Activated CD4-positive, alpha-beta memory T cell treated with anti-CD3 and anti-CD28 coated beads for 36 hours (primary cell): Measurements from ENCODE around the gene AURKAIP1. TPM values are rescaled to one million over a fixed set of nuclear protein-coding genes. Genes with fewer than 3 reads are reported as not detected.

ENCODE experiments used
- CTCF ChIA-PET: fragments of 350-600 bp; sonication (Branson Sonifier 250); formaldehyde crosslinking; loops from one replicate; lab custom pipeline; 2021; ENCODE audit warnings: antibody characterized with exemption, inconsistent platforms; lab: Charles Lee
- POLR2A ChIA-PET: fragments of 350-600 bp; sonication (Branson Sonifier 250); formaldehyde crosslinking; loops from one replicate; lab custom pipeline; 2021; ENCODE audit warnings: antibody characterized with exemption; lab: Charles Lee
- DNase-seq: peaks from one replicate; pipeline ENCODE4 v3.0.0-alpha.2; 2020
- H3K27ac Mint-ChIP-seq: one replicate; pipeline ENCODE4 v1.8.0; 2021; ENCODE audit warnings: mixed read lengths
- H3K27me3 Mint-ChIP-seq: one replicate; pipeline ENCODE4 v1.8.0; 2021; ENCODE audit warnings: mixed read lengths
- H3K36me3 Mint-ChIP-seq: one replicate; pipeline ENCODE4 v1.8.0; 2021; ENCODE audit warnings: mixed read lengths
- H3K4me1 Mint-ChIP-seq: one replicate; pipeline ENCODE4 v1.8.0; 2021; ENCODE audit warnings: low read depth, mixed read lengths
- H3K4me3 Mint-ChIP-seq: one replicate; pipeline ENCODE4 v1.8.0; 2021; ENCODE audit warnings: mild to moderate bottlenecking, mixed read lengths
- H3K9me3 Mint-ChIP-seq: one replicate; pipeline ENCODE4 v1.8.0; 2021; ENCODE audit warnings: mixed read lengths
- intact Hi-C: fragments of 100-400 bp; cut with micrococcal nuclease; formaldehyde crosslinking; loops from one replicate; pipeline ENCODE4 v1.15.1; 2023
- total RNA-seq, 2 experiments: library from RNA; stranded (reverse); gene quantifications; one replicate each; pipeline ENCODE4 v1.2.3, GENCODE V29; 2021

The AURKAIP1 gene
- total RNA-seq, 2 experiments from 2014 or later: 124 to 131 TPM

- Mint-ChIP-seq H3K9me3 (no peaks in the 10 kb centered on the region), H3K36me3 (no peaks in the 10 kb centered on the region), H3K4me3 (no peak overlapping the region), H3K4me1 (no peaks in the 10 kb centered on the region), H3K27me3 (no peaks in the 10 kb centered on the region), H3K27ac (no peak overlapping the region)
- intact Hi-C loops: no loop called here
- no peak for DNase-seq
- POLR2A ChIA-PET: interaction anchor here (1.9 kb wide), 1 partner anchor 13 kb away, joined by 4 read pairs; no protein-coding TSS in a partner anchor
- CTCF ChIA-PET: no interaction called here
Measured at GRCh38 chr1:1332031-1332755, 42.8 kb downstream of the AURKAIP1 start.

- intact Hi-C loops: no loop called here
- Mint-ChIP-seq H3K27me3 (no peaks in the 10 kb centered on the region), H3K4me3 (no peak within 1 kb of the TSS), H3K27ac (no peak within 1 kb of the TSS), H3K9me3 (no peaks in the 10 kb centered on the region), H3K4me1 (peaks cover under 1% of the 10 kb centered on the region), H3K36me3 (no peaks in the 10 kb centered on the region)
- CTCF ChIA-PET: no interaction called here
- POLR2A ChIA-PET: interaction anchor here (0.9 to 1.9 kb wide), 2 partner anchors 12 to 20 kb away, joined by 3 to 4 read pairs; no protein-coding TSS in a partner anchor
- DNase-seq: no peak
Measured at GRCh38 chr1:1331068-1331965, 43.7 kb downstream of the AURKAIP1 start, which contains the start of gene TAS1R3. TSS of gene TAS1R3 (plus strand) at chr1:1331280. CDS start at chr1:1331346, 66 bp downstream.

GRCh38 chr1:1330366-1331067 is 44.5 kb downstream of the AURKAIP1 start:
- Mint-ChIP-seq H3K9me3 (no peaks in the 10 kb centered on the region), H3K36me3 (no peaks in the 10 kb centered on the region), H3K4me1 (peaks cover 8% of the 10 kb centered on the region), H3K27ac (no peak overlapping the region), H3K4me3 (no peak overlapping the region), H3K27me3 (no peaks in the 10 kb centered on the region)
- intact Hi-C loops: no loop called here
- ChIA-PET POLR2A (interaction anchor here (0.9 kb wide), 1 partner anchor 19 kb away, joined by 3 read pairs; no protein-coding TSS in a partner anchor), CTCF (no interaction called here)
- no peak for DNase-seq

GRCh38 chr1:1329304-1330210 is 45.5 kb downstream of the AURKAIP1 start:
- Mint-ChIP-seq H3K27ac (no peak overlapping the region), H3K9me3 (no peaks in the 10 kb centered on the region), H3K4me1 (peaks cover 8% of the 10 kb centered on the region), H3K36me3 (no peaks in the 10 kb centered on the region), H3K27me3 (no peaks in the 10 kb centered on the region), H3K4me3 (no peak overlapping the region)
- ChIA-PET POLR2A (no interaction called here), CTCF (no interaction called here)
- DNase-seq: no peak
- intact Hi-C loops: no loop called here

- Mint-ChIP-seq H3K27ac (no peak overlapping the region), H3K9me3 (no peaks in the 10 kb centered on the region), H3K27me3 (no peaks in the 10 kb centered on the region), H3K36me3 (peaks cover 1% of the 10 kb centered on the region), H3K4me1 (peaks cover 14% of the 10 kb centered on the region), H3K4me3 (no peak overlapping the region)
- no peak for DNase-seq
- intact Hi-C loops: no loop called here
- ChIA-PET POLR2A (no interaction called here), CTCF (no interaction called here)
Measured at GRCh38 chr1:1328254-1328653, 46.8 kb downstream of the AURKAIP1 start.

- peaks cover 1% of the 10 kb centered on the region for H3K36me3 Mint-ChIP-seq
Measured at GRCh38 chr1:1327291-1327690, 47.7 kb downstream of the AURKAIP1 start.

GRCh38 chr1:1326075-1326605 is 48.9 kb downstream of the AURKAIP1 start:
- POLR2A ChIA-PET: no interaction called here
- CTCF ChIA-PET: interaction anchor here (1.5 kb wide), 1 partner anchor 46 kb away, joined by 5 read pairs; no protein-coding TSS in a partner anchor

More at GRCh38 chr1:1327291-1327690, 47.7 kb downstream of the AURKAIP1 start:
- ChIA-PET CTCF (no interaction called here), POLR2A (no interaction called here)
- Mint-ChIP-seq H3K9me3 (no peaks in the 10 kb centered on the region), H3K27ac (no peak overlapping the region), H3K4me3 (no peak overlapping the region), H3K4me1 (peaks cover 20% of the 10 kb centered on the region), H3K27me3 (no peaks in the 10 kb centered on the region)
- DNase-seq: no peak
- intact Hi-C loops: no loop called here

GRCh38 chr1:1325288-1326074 is 49.5 kb downstream of the AURKAIP1 start:
- Mint-ChIP-seq H3K36me3 (peaks cover 1% of the 10 kb centered on the region), H3K27me3 (no peaks in the 10 kb centered on the region), H3K4me3 (peak overlapping the region; percentile 65), H3K4me1 (peaks cover 28% of the 10 kb centered on the region), H3K9me3 (no peaks in the 10 kb centered on the region), H3K27ac (peak overlapping the region; percentile 62)
- POLR2A ChIA-PET: interaction anchor here (0.7 kb wide), 1 partner anchor 50 kb away, joined by 3 read pairs; the partner anchor contains the start of gene AURKAIP1
- CTCF ChIA-PET: interaction anchor here (1.1 to 1.5 kb wide), 2 partner anchors 23 to 46 kb away, joined by 5 read pairs; no protein-coding TSS in a partner anchor
- no peak for DNase-seq
- intact Hi-C loops: no loop called here

More at GRCh38 chr1:1326075-1326605, 48.9 kb downstream of the AURKAIP1 start:
- no peak for DNase-seq
- H3K36me3 Mint-ChIP-seq: peaks cover 1% of the 10 kb centered on the region
- H3K27me3 Mint-ChIP-seq: no peaks in the 10 kb centered on the region
- peak overlapping the region; percentile 65 for H3K4me3 Mint-ChIP-seq
- H3K9me3 Mint-ChIP-seq: no peaks in the 10 kb centered on the region
- H3K4me1 Mint-ChIP-seq: peaks cover 28% of the 10 kb centered on the region
- intact Hi-C loops: no loop called here
- H3K27ac Mint-ChIP-seq: peak overlapping the region; percentile 42

- peak within 1 kb of the TSS; percentile 81 for H3K27ac Mint-ChIP-seq
- H3K27me3 Mint-ChIP-seq: no peaks in the 10 kb centered on the region
- ChIA-PET CTCF (interaction anchor here (1.1 to 1.5 kb wide), 2 partner anchors 24 to 47 kb away, joined by 5 read pairs; no protein-coding TSS in a partner anchor), POLR2A (interaction anchor here (0.7 kb wide), 1 partner anchor 50 kb away, joined by 3 read pairs; the partner anchor contains the start of gene AURKAIP1)
- DNase-seq: peak; percentile 97
- H3K9me3 Mint-ChIP-seq: no peaks in the 10 kb centered on the region
- H3K36me3 Mint-ChIP-seq: peaks cover 5% of the 10 kb centered on the region
- intact Hi-C loops: no loop called here
- peaks cover 31% of the 10 kb centered on the region for H3K4me1 Mint-ChIP-seq
- H3K4me3 Mint-ChIP-seq: peak within 1 kb of the TSS; percentile 86
Measured at GRCh38 chr1:1324524-1325287, 50.3 kb downstream of the AURKAIP1 start, which contains the start of the genes CPTP and INTS11. TSS of gene CPTP (plus strand) at chr1:1324802. CDS start at chr1:1326911, 2,109 bp downstream. TSS of gene INTS11 (minus strand) at chr1:1324660. CDS start at chr1:1324608, 52 bp downstream.
